Esophagus muscularis mucosa (tissue), 4 donors: Measurements from ENCODE around the gene DIP2C. TPM values are rescaled to one million over a fixed set of nuclear protein-coding genes. Genes with fewer than 3 reads are reported as not detected.
"Not testable (repeated sequence)": the region's sequence is repeated elsewhere in the genome, so short reads cannot be mapped to it uniquely, and the experiment has no call there.

Source experiments
- DNase-seq: peaks from one replicate; pipeline ENCODE4 v3.0.0-alpha.2; 2017; ENCODE audit errors: extremely low spot score
- H3K27ac ChIP-seq, 4 donors: fragments of 200-600 bp; sonication (generic); replicated peaks in 1 of 4; 1 replicate in 3 of 4; 2 replicates in 1 of 4; pipeline ENCODE4 v1.5.1; 2016 to 2019; ENCODE audit warnings: mild to moderate bottlenecking in 1 of 4
- H3K27me3 ChIP-seq, 4 donors: fragments of 200-600 bp; sonication (generic); one replicate each; pipeline versions ENCODE4 v1.5.1 to v1.6.0; 2016 to 2019
- H3K36me3 ChIP-seq, 4 donors: fragments of 200-600 bp; sonication (generic); one replicate each; pipeline ENCODE4 v1.5.1; 2016 to 2019
- H3K4me1 ChIP-seq, 4 donors: fragments of 200-600 bp; sonication (generic); one replicate each; pipeline ENCODE4 v1.5.1; 2016 to 2019
- H3K4me3 ChIP-seq, 4 donors: fragments of 200-600 bp; sonication (generic); 1 replicate in 2 of 4; 2 replicates in 2 of 4; pipeline ENCODE4 v1.5.1; 2016 to 2019; ENCODE audit warnings: mild to moderate bottlenecking in 4 of 4, moderate library complexity in 1 of 4
- H3K9me3 ChIP-seq, 4 donors: fragments of 200-600 bp; sonication (generic); 1 replicate in 3 of 4; 2 replicates in 1 of 4; pipeline ENCODE4 v1.5.1; 2016 to 2019
- EP300 ChIP-seq: sonication (generic); formaldehyde crosslinking; IDR thresholded peaks from one replicate; pipeline ENCODE4 v1.6.1; 2017; ENCODE audit warnings: antibody characterized with exemption
- POLR2A ChIP-seq: fragments of 450-650 bp; IDR thresholded peaks from one replicate; pipeline ENCODE4 v1.6.1; 2017; ENCODE audit warnings: antibody characterized with exemption, moderate library complexity, mild to moderate bottlenecking, low read depth
- POLR2AphosphoS5 ChIP-seq, 2 donors: sonication (generic); formaldehyde crosslinking; IDR thresholded peaks; one replicate each; pipeline ENCODE4 v1.6.1; 2017; ENCODE audit warnings: antibody characterized with exemption in 2 of 2
- WGBS: methylation state at CpG from one replicate; pipeline ENCODE4 v1.1.5; 2018; 5-methylcytosine and 5-hydroxymethylcytosine counted together
- intact Hi-C: fragments of 100-400 bp; cut with DNase I; formaldehyde crosslinking; loops from one replicate; pipeline ENCODE4 v1.15.1; 2023
- total RNA-seq, 4 donors: library from RNA; depleted of rRNA; stranded (reverse); fragments of >200 nt; gene quantifications; one replicate each; pipeline versions ENCODE4 v1.1.0 to v1.2.1, GENCODE V29; 2016
- TF ChIP-seq, protein P1 (sequence below), 3 experiments: fragments of 200-600 bp in 2 of 3; fragments of 450-650 bp in 1 of 3; sonication (generic) in 2 of 3; IDR thresholded peaks; one replicate each; pipeline ENCODE4 v1.5.1; 2017 to 2019; ENCODE audit warnings: antibody characterized with exemption in 3 of 3, mild to moderate bottlenecking in 2 of 3, moderate library complexity in 1 of 3

DIP2C gene
- total RNA-seq, 4 donors from 2014 or later, result 38.6 to 66.4 (median 55.7) TPM

DNA sequence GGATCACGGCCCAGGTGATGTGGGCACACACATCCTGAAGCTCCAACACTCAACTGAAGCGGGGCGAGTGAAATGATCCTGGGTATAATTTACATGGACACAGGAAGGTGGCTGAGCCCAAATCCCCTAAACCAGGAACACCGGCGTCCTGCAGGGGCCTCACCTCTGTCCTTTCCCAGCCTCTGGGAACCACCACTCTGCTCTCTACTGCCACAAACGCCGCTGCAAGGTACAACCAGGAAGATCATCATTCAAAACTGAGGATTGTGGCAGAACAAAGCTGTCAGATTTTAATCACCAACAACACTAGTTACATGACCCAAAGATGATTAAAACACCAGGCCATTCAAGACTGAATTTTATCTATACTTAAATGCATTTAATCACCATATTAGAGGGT, 104.0 kb downstream of the DIP2C start:
- no peak overlapping the region for H3K27ac ChIP-seq
- intact Hi-C loops, result loop anchor here (5.0 kb wide), 1 partner anchor 202 kb away; no protein-coding TSS in a partner anchor
- H3K27me3 ChIP-seq, result no peaks in the 10 kb centered on the region
- WGBS, result 90% methylated on average over 7 of the region's 7 CpGs
- no peaks in the 10 kb centered on the region for H3K36me3 ChIP-seq
- H3K9me3 ChIP-seq, result no peaks in the 10 kb centered on the region
- no peak for TF ChIP-seq POLR2AphosphoS5 (IDR thresholded peaks at IDR 0.05)
- no peak for TF ChIP-seq EP300
- no peak for TF ChIP-seq POLR2A
- TF ChIP-seq, protein P1, sequence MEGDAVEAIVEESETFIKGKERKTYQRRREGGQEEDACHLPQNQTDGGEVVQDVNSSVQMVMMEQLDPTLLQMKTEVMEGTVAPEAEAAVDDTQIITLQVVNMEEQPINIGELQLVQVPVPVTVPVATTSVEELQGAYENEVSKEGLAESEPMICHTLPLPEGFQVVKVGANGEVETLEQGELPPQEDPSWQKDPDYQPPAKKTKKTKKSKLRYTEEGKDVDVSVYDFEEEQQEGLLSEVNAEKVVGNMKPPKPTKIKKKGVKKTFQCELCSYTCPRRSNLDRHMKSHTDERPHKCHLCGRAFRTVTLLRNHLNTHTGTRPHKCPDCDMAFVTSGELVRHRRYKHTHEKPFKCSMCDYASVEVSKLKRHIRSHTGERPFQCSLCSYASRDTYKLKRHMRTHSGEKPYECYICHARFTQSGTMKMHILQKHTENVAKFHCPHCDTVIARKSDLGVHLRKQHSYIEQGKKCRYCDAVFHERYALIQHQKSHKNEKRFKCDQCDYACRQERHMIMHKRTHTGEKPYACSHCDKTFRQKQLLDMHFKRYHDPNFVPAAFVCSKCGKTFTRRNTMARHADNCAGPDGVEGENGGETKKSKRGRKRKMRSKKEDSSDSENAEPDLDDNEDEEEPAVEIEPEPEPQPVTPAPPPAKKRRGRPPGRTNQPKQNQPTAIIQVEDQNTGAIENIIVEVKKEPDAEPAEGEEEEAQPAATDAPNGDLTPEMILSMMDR (IDR thresholded peaks at IDR 0.05), result no peak
- no peak for DNase-seq
- no peak overlapping the region for H3K4me3 ChIP-seq
- peaks cover 29 to 83% (median 59%) of the 10 kb centered on the region in 4 donors for H3K4me1 ChIP-seq

DNA sequence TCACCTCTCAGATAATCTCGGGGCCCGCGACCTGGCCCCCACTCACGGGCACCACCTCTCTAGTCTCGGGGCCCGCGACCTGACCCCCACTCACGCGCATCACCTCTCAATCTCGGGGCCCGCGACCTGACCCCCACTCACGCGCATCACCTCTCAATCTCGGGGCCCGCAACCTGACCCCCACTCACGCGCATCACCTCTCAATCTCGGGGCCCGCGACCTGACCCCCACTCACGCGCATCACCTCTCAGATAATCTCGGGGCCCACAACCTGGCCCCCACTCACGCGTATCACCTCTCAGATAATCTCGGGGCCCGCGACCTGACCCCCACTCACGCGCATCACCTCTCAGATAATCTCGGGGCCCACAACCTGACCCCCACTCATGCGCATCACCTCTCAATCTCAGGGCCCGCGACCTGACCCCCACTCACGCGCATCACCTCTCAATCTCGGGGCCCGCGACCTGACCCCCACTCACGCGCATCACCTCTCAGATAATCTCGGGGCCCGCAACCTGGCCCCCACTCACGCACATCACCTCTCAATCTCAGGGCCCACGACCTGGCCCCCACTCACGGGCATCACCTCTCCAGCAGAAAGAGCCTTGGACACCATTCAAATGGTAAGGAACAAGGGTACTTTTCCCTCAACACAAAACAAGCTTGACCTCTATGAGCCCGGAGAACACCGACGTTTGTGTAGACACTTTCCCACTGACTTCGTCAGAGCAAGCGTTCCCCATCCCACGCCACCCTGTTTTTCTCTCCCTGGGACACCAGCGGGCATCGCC, 104.8 kb downstream of the DIP2C start:
- H3K4me1 ChIP-seq, result peaks cover 28 to 81% (median 62%) of the 10 kb centered on the region in 4 donors
- intact Hi-C loops, result loop anchor here (5.0 kb wide), 1 partner anchor 203 kb away; no protein-coding TSS in a partner anchor

DNA sequence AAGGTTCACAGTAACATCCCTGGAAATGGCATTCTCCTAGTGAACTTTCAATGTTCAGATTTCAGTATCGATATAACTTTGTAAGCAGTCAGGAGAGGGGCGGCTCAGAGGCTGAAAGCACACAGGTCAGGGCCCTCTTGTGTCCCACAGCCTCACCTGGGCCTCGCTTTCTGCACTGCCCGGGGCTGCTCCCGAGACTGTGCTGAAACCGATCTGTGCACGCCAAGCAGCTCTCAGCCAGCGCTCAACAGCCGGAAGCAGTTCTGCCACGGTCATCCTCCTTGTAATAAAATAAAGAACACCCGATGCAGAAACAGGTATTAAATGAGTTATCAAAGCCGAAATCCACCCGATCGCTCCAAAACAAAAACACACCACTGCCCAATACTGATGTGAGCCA, 106.0 kb downstream of the DIP2C start:
- Histone ChIP-seq H3K9me3 (no peaks in the 10 kb centered on the region), H3K27ac (no peak overlapping the region), H3K4me1 (peaks cover 23 to 71% (median 56%) of the 10 kb centered on the region in 4 donors), H3K4me3 (no peak overlapping the region), H3K27me3 (no peaks in the 10 kb centered on the region), H3K36me3 (no peaks in the 10 kb centered on the region)
- intact Hi-C loops, result no loop called here
- WGBS, result 92% methylated on average over 14 of the region's 14 CpGs
- no peak for TF ChIP-seq POLR2A
- TF ChIP-seq EP300, result no peak
- TF ChIP-seq, protein P1 (IDR thresholded peaks at IDR 0.05), result no peak
- TF ChIP-seq POLR2AphosphoS5 (IDR thresholded peaks at IDR 0.05), result no peak
- no peak for DNase-seq

More for the DNA sequence above, 104.8 kb downstream of the DIP2C start:
- not testable (repeated sequence) for H3K27me3 ChIP-seq, H3K4me3 ChIP-seq, H3K36me3 ChIP-seq, H3K9me3 ChIP-seq, DNase-seq, H3K27ac ChIP-seq
- 93% methylated on average over 55 of the region's 55 CpGs for WGBS

DNA sequence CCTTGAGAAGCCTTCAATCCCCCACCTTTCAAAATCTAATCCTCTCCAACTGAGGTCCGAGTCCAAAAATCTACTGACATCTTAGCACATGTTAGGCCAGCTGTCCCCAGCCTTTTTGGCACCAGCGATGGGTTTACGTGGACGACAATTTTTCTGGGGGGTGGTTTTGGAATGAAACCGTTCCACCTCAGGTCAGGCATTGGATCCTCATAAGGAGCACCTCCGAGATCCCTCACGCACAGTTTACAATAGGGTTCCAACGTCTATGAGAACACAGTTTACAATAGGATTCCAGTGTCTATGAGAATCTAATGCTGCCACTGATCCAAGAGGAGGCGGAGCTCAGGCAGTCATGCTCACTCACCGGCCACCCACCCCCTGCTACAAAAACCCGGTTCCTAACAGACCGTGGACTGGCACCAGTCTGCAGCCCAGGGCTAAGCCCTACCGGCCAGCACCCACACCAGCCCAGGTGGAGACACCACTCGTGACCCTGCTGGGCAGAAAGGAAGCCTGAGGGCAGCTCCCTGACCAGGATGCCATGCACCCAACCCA, 107.6 kb downstream of the DIP2C start:
- H3K9me3 ChIP-seq, result no peaks in the 10 kb centered on the region
- peaks cover 19 to 70% (median 55%) of the 10 kb centered on the region in 4 donors for H3K4me1 ChIP-seq
- H3K27me3 ChIP-seq, result no peaks in the 10 kb centered on the region
- WGBS, result 50% methylated on average over 8 of the region's 14 CpGs
- H3K36me3 ChIP-seq, result no peaks in the 10 kb centered on the region
- DNase-seq, result no peak
- intact Hi-C loops, result no loop called here
- peak overlapping the region; percentile 64 to 70 (median 68) for H3K27ac ChIP-seq
- TF ChIP-seq EP300, result no peak
- no peak overlapping the region for H3K4me3 ChIP-seq

DNA sequence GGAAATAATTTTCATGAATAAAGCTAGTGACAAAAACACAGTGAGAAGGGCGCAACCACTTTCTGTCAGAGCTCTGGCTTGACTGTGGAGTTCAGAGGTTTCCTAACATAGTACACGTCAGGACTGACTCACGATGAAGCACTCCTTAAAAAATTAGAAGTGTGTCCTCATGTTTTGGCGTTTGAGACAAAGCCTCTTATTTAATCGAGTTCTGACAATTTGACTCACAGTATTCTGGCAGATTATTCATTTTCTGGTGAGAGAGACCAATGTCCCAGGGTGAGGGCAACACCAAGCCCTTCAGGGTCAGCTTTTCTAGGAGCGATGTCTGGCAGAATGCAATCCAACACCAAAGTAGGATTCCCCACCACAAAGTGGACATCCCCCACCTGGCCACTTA, 108.7 kb downstream of the DIP2C start:
- H3K27me3 ChIP-seq, result no peaks in the 10 kb centered on the region
- H3K4me3 ChIP-seq, result no peak overlapping the region
- DNase-seq, result no peak
- no peak for TF ChIP-seq EP300
- TF ChIP-seq POLR2AphosphoS5 (IDR thresholded peaks at IDR 0.05), result peak; percentile 27 to 47
- H3K36me3 ChIP-seq, result no peaks in the 10 kb centered on the region
- peak overlapping the region; percentile 64 to 70 (median 68) for H3K27ac ChIP-seq
- 37% methylated on average over 6 of the region's 6 CpGs for WGBS
- H3K9me3 ChIP-seq, result no peaks in the 10 kb centered on the region
- H3K4me1 ChIP-seq, result peaks cover 20 to 70% (median 55%) of the 10 kb centered on the region in 4 donors
- intact Hi-C loops, result no loop called here

DNA sequence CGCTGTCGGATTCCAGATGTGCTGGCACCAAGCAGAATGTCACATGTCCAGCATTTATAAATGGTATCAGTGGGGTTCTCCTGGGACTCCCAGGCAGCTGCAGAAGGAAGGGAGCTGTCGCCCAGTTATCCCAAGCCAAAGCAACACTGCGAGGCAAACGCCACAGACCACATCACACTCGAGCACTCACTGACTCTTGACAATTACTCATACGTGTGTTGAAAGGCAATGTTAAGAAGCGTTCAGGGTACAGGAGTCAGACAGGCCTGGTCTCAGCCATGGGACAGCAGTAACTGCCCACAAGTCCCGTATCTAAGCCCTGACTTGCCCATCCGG, 113.4 kb downstream of the DIP2C start:
- no peak for DNase-seq
- 68% methylated on average over 10 of the region's 10 CpGs for WGBS
- Histone ChIP-seq H3K27me3 (no peaks in the 10 kb centered on the region), H3K4me3 (no peak overlapping the region), H3K36me3 (no peaks in the 10 kb centered on the region), H3K9me3 (no peaks in the 10 kb centered on the region), H3K27ac (peak overlapping the region in 2 of 4 donors; percentile 4 to 19), H3K4me1 (peaks cover 30 to 73% (median 62%) of the 10 kb centered on the region in 4 donors)
- intact Hi-C loops, result no loop called here
- TF ChIP-seq POLR2A (no peak), EP300 (no peak), POLR2AphosphoS5 (IDR thresholded peaks at IDR 0.05) (no peak)
- TF ChIP-seq, protein P1 (IDR thresholded peaks at IDR 0.05), result no peak
